Ascending aorta (tissue), 2 donors: Measurements from ENCODE around the gene NOL4L. TPM values are rescaled to one million over a fixed set of nuclear protein-coding genes. Genes with fewer than 3 reads are reported as not detected.
"Not testable (repeated sequence)": the region's sequence is repeated elsewhere in the genome, so short reads cannot be mapped to it uniquely, and the experiment has no call there.

ENCODE experiments used
- DNase-seq, 2 donors: peaks; one replicate each; pipeline ENCODE4 v3.0.0-alpha.2; 2019; ENCODE audit warnings: low spot score in 2 of 2
- H3K27ac ChIP-seq, 2 donors: fragments of 200-600 bp; sonication (generic); one replicate each; pipeline ENCODE4 v1.5.1; 2016 to 2017; ENCODE audit warnings: mild to moderate bottlenecking in 1 of 2
- H3K27me3 ChIP-seq: fragments of 200-600 bp; sonication (generic); one replicate; pipeline ENCODE4 v1.5.1; 2017
- H3K36me3 ChIP-seq, 2 donors: fragments of 200-600 bp; sonication (generic); one replicate each; pipeline ENCODE4 v1.5.1; 2016
- H3K4me1 ChIP-seq, 2 donors: fragments of 200-600 bp; sonication (generic); one replicate each; pipeline ENCODE4 v1.5.1; 2016 to 2017; ENCODE audit warnings: mild to moderate bottlenecking in 1 of 2
- H3K4me3 ChIP-seq, 2 donors: fragments of 200-600 bp; sonication (generic); one replicate each; pipeline ENCODE4 v1.5.1; 2016 to 2017; ENCODE audit warnings: mild to moderate bottlenecking in 1 of 2
- H3K9me3 ChIP-seq, 2 donors: fragments of 200-600 bp; sonication (generic); one replicate each; pipeline ENCODE4 v1.5.1; 2016
- CTCF ChIP-seq, 3 experiments: fragments of 200-600 bp in 2 of 3; fragments of 450-650 bp in 1 of 3; sonication (generic) in 2 of 3; IDR thresholded peaks; one replicate each; pipeline ENCODE4 v1.5.1; 2016 to 2019; ENCODE audit warnings: antibody characterized with exemption in 3 of 3, mild to moderate bottlenecking in 1 of 3, moderate library complexity in 1 of 3
- intact Hi-C: fragments of 100-400 bp; cut with DNase I; formaldehyde crosslinking; loops from one replicate; pipeline ENCODE4 v1.15.1; 2023
- total RNA-seq: library from RNA; depleted of rRNA; stranded (reverse); fragments of >200 nt; gene quantifications from one replicate; pipeline ENCODE4 v1.1.0, GENCODE V29; 2016

Gene NOL4L
- total RNA-seq, 1 donor from 2014 or later: 19.8 TPM

GRCh38 chr20:32580219-32580969 lies 4.7 kb downstream of the NOL4L start:
- Histone ChIP-seq H3K27ac (no peak overlapping the region), H3K27me3 (no peaks in the 10 kb centered on the region), H3K9me3 (no peaks in the 10 kb centered on the region), H3K36me3 (no peaks in the 10 kb centered on the region), H3K4me1 (peaks cover 0 to 6% of the 10 kb centered on the region in 2 donors), H3K4me3 (no peak overlapping the region)
- intact Hi-C loops: no loop called here
- no peak for TF ChIP-seq CTCF (IDR thresholded peaks at IDR 0.05)
- DNase-seq: no peak

GRCh38 chr20:32578840-32579390 lies 6.2 kb downstream of the NOL4L start:
- Histone ChIP-seq H3K27ac (no peak overlapping the region), H3K9me3 (no peaks in the 10 kb centered on the region), H3K36me3 (no peaks in the 10 kb centered on the region), H3K27me3 (no peaks in the 10 kb centered on the region), H3K4me3 (no peak overlapping the region), H3K4me1 (no peaks in the 10 kb centered on the region)
- intact Hi-C loops: no loop called here
- TF ChIP-seq CTCF (IDR thresholded peaks at IDR 0.05): no peak
- DNase-seq: no peak

GRCh38 chr20:32578062-32578461 lies 7.1 kb downstream of the NOL4L start:
- H3K4me3 ChIP-seq, H3K27ac ChIP-seq, H3K27me3 ChIP-seq, H3K9me3 ChIP-seq, DNase-seq, H3K36me3 ChIP-seq, H3K4me1 ChIP-seq, intact Hi-C loops: not testable (repeated sequence)

GRCh38 chr20:32577657-32578056 lies 7.5 kb downstream of the NOL4L start:
- Histone ChIP-seq H3K4me1 (no peaks in the 10 kb centered on the region), H3K27ac (no peak overlapping the region), H3K36me3 (no peaks in the 10 kb centered on the region), H3K9me3 (no peaks in the 10 kb centered on the region), H3K27me3 (no peaks in the 10 kb centered on the region), H3K4me3 (no peak overlapping the region)
- TF ChIP-seq CTCF (IDR thresholded peaks at IDR 0.05): no peak
- intact Hi-C loops: no loop called here
- DNase-seq: no peak

GRCh38 chr20:32577023-32577422 lies 8.1 kb downstream of the NOL4L start:
- intact Hi-C loops: no loop called here
- DNase-seq: no peak
- no peak for TF ChIP-seq CTCF (IDR thresholded peaks at IDR 0.05)
- Histone ChIP-seq H3K4me3 (no peak overlapping the region), H3K36me3 (no peaks in the 10 kb centered on the region), H3K27me3 (no peaks in the 10 kb centered on the region), H3K4me1 (no peaks in the 10 kb centered on the region), H3K9me3 (no peaks in the 10 kb centered on the region), H3K27ac (no peak overlapping the region)

- Histone ChIP-seq H3K4me3 (no peak overlapping the region), H3K27me3 (no peaks in the 10 kb centered on the region), H3K27ac (no peak overlapping the region), H3K4me1 (no peaks in the 10 kb centered on the region), H3K9me3 (no peaks in the 10 kb centered on the region), H3K36me3 (no peaks in the 10 kb centered on the region)
- intact Hi-C loops: no loop called here
- no peak for DNase-seq
- no peak for TF ChIP-seq CTCF (IDR thresholded peaks at IDR 0.05)
These were observed 8.6 kb downstream of the NOL4L start for GRCh38 chr20:32576560-32576959.
